ENCODE measurements around the gene ANKRD23. TPM values are rescaled to one million over a fixed set of nuclear protein-coding genes. Genes with fewer than 3 reads are reported as not detected.

Gene ANKRD23
- total and polyA plus RNA-seq, 2 of the 4 experiments (the other 2 are of a cell fraction), result 0.54 to 1.5 TPM

DNA sequence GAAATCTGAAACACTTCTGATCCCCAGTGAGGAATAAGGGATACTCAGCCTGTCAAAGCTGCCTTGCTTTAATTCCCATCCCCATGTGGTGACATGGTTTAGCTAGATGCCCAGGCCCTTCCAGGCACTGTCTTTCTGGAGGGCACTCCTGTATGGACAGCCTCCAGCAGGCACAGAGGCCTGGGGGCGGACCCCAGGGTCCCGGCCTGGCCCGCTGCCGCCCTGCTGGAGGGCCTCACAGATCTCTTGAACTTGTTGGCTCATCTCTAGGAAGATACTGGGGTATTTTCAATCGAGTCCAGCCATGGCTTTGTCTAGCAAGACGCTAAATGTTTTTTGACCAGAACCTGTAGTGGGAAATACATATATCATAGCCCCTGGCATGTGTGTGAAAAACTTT, 48.7 kb downstream of the ANKRD23 start:
- intact Hi-C loops (cut with micrococcal nuclease), result no loop called here

More for the DNA sequence above, 48.7 kb downstream of the ANKRD23 start:
- Histone ChIP-seq H3K14ac (replicated peaks; ENCODE audit: low read depth, low read length) (no peak overlapping the region), H3K4me1 (ENCODE audit: control insufficient read depth, insufficient read depth, low read length) (no peaks in the 10 kb centered on the region), H3K9me3 (ENCODE audit: control insufficient read depth, insufficient read depth, low read length) (no peaks in the 10 kb centered on the region), H2BK20ac (ENCODE audit: low read depth, low read length) (no peak overlapping the region), H4K8ac (ENCODE audit: low read depth in 2 of 2, low read length in 2 of 2) (no peak overlapping the region), H3K9me1 (ENCODE audit: insufficient read depth, low read length) (0 out of 2 replicates have a peak, but pooled peaks cover 3% of the 10 kb centered on the region), H3K56ac (ENCODE audit: extremely low read depth, insufficient read depth, low read length) (no peak overlapping the region), H3K9ac (ENCODE audit: low read depth, low read length) (no peak overlapping the region), H2AK5ac (ENCODE audit: low read depth, low read length) (no peak overlapping the region), H2BK120ac (ENCODE audit: low read depth, low read length) (no peak overlapping the region), H3K18ac (ENCODE audit: low read depth, low read length) (no peak overlapping the region), H3K27me3 (ENCODE audit: control insufficient read depth, insufficient read depth, low read length) (no peaks in the 10 kb centered on the region), H4K91ac (ENCODE audit: insufficient read depth, low read depth, low read length) (no peak overlapping the region), H3K36me3 (ENCODE audit: control insufficient read depth, insufficient read depth, low read length) (peaks cover 2% of the 10 kb centered on the region; the same call in 1 of the 2 replicates), H2AFZ (replicated peaks; ENCODE audit: low read length, poor library complexity) (no peak overlapping the region), H3K79me1 (ENCODE audit: low read depth in 1 of 2, low read length in 2 of 2) (no peaks in the 10 kb centered on the region), H3K23ac (ENCODE audit: low read depth, low read length) (no peak overlapping the region), H3K4me2 (ENCODE audit: low read depth, low read length) (no peak overlapping the region), H2BK15ac (ENCODE audit: low read depth, low read length) (no peak overlapping the region), H2BK5ac (ENCODE audit: low read depth, low read length, poor library complexity, severe bottlenecking) (no peak overlapping the region), H2AK9ac (replicated peaks; ENCODE audit: low read depth, low read length, poor library complexity) (no peak overlapping the region), H4K5ac (ENCODE audit: low read depth, low read length) (no peak overlapping the region), H3K4ac (ENCODE audit: low read depth, low read length) (no peak overlapping the region), H3K27ac (ENCODE audit: insufficient read depth, low read length) (no peak overlapping the region), H4K20me1 (ENCODE audit: insufficient read depth, low read length) (no peaks in the 10 kb centered on the region), H3K4me3 (ENCODE audit: insufficient read depth, low read depth, low read length) (no peak overlapping the region)
- BruUV-seq (replicated peaks), result no TSS peak
- in situ Hi-C loops (cut with MboI; ENCODE audit: low sequenced_read_pairs), result no loop called here
- DNase-seq (no peak), ATAC-seq (ENCODE audit: low read depth) (no peak)
- dilution Hi-C loops (cut with HindIII; ENCODE audit: low sequenced_read_pairs, unreplicated experiment), result no loop called here
- POLR2A ChIA-PET (ENCODE audit: unreplicated experiment), result no interaction called here
- CTCF ChIA-PET, result no interaction called here
- WGBS, 2 experiments (ENCODE audit: extremely low coverage in 2 of 2, insufficient read length in 1 of 2), result no CpG with 5 or more reads among the region's 6 CpGs
- TF ChIP-seq ELK1 (IDR thresholded peaks at IDR 0.05; ENCODE audit: borderline replicate concordance, low read depth, low read length) (no peak), RCOR1 (IDR thresholded peaks at IDR 0.05; ENCODE audit: insufficient replicate concordance, low read length) (no peak)

Measured in IMR-90 (cell line).